Mammary epithelial cell (primary cell): ENCODE data around the gene KEL.

Source experiments
- CTCF ChIP-seq, 2 donors: IDR thresholded peaks in 1 of 2; conservative IDR thresholded peaks in 1 of 2; 2 replicates each; pipeline ENCODE4 v1.5.1; 2011 to 2012; ENCODE audit warnings: inconsistent platforms in 2 of 2, low read length in 2 of 2, mild to moderate bottlenecking in 2 of 2, control low read depth in 1 of 2, low read depth in 1 of 2; ENCODE audit not compliant: insufficient read depth in 1 of 2; ENCODE audit errors: extremely low read depth in 1 of 2
- EZH2 ChIP-seq: IDR thresholded peaks from 2 replicates; pipeline ENCODE4 v1.6.1; 2012; ENCODE audit warnings: low read length, inconsistent platforms, borderline replicate concordance

- TF ChIP-seq CTCF (conservative IDR thresholded peaks at IDR 0.05 in 1 of 2, IDR thresholded peaks at IDR 0.05 in 1 of 2; ENCODE audit: extremely low read depth in 1 of 2, insufficient read depth in 1 of 2, low read depth in 1 of 2, low read length in 2 of 2) (no peak), EZH2 (no peak)
Measured at GRCh38 chr7:143005632-143006260, 43.6 kb upstream of the KEL start.
